ENCODE data around the gene ADAT2.

ADAT2 gene

DNA sequence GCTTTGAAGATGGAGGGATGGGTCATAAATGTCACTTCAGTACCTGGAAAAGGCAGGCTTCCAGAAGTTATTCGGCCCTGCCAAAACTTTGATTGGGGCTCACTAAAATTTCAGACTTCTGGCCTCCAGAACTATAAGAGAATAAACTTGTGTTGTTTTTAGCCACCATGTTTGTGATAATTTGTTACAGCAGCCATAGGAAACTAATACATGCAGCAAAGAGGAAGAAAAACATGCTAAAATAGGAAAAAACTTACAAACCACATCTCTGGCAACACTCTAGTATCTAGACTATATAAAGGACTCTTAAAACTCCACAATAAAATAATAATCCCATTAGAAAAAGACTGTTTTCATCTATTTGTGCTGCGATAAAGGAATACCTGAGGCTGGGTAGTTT, 9.5 kb downstream of the ADAT2 start:
- no peak for DNase-seq

DNA sequence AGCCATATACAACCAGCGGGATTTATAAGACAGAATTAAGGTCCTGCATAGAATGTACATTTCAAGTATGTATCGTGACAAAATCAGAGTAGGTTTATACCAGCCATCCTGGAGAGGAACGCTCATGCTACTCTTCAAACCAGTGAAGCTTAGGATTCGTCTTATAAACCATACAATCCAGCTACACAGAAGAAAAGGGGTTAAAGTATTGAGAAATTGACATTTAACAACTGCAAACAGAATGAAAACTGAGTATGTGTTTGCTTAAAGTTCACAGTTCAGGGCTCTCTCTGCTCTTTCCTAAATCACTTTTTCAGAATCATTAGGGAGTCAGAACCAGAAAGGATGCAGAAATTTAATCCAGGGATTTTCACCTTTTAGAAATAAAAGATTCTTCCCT, 17.9 kb downstream of the ADAT2 start:
- no peak for DNase-seq

DNA sequence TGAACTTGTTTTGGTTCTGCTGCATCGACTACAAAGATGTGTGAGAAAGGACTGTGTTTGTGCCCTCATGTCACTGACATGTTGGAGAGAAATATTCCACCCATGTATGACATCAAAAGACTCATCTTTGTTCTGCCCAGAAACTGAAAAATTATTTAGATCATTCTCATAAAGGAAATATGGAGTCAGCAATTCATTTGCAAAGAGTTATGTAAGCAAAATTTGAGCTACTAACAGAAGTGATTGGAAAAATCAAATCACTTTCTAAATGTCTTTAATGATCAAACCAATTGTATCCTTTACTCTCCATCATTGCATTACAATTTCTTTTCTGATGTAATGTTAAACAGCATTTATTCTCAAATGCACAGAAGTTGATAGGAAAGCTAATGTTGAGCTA, 19.3 kb downstream of the ADAT2 start:
- no peak for DNase-seq

DNA sequence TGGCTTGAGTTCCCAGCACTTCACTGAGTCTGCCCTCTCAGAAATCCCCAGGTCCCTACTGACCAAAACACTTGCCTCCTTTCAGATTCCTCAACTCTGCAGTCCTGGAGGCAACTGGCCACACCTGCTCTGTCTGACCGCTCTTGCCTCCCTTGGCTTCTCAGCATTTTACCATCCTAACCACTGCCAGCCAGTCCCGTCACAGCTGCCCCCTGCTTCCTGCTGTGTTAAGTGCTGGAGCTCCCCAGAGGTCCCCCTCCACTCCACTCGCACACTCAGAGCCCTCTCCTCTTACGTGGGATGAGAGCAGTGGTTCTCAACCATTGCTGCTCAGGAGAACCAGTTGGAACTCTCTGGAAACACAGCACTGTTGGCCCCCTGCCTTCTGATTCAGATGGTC, 20.5 kb downstream of the ADAT2 start:
- no peak for DNase-seq

DNA sequence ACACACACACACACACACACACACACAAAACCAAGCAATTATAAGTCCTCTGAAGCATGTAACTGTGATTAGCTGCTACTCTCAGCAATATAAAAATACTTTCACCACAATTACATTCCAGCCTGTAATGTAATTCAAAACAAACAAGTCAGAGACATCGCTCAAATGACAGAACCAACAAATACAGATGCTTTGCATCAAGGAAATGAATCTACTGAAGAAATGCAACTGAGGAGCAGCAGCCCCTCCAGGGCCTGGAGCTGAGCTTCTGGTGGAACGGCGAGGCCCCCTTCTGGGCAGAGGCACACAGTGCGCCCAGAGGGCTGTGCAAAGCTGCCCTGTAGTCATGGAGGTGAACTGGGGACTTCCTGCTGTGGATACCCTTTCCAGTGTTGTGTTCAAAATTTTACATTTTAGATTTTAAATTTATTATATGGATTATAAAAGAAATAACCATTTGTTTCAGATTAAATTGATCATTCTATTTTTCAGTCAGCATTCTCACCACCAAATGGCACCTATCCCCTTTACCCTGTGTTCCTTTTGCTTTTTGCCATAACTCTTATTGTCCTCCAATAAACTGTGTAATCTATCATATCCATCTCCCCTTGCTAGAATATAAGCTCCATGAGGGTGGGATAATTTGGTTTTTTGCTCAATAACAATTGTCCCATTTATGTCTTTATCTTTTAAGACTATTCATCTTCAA, 23.2 kb downstream of the ADAT2 start:
- DNase-seq: peak; percentile 39

DNA sequence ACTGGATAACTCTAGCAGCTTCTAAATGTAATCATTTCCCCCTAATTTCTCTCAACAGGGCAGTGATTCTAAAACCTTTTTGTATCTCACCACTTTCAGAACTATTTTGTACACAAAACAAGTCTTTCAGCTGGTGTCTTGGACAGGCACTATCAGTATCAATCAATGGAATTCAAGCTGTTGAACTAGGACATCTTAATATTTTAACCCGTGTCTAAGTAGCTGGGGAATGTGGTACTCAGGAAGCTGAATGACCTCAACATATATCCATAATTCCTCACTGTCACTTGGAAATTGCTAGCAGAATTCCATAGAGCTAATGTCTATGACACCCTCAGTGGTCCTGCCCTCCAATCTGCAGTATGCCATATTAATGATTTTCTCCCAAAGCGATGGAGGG, 24.5 kb downstream of the ADAT2 start:
- no peak for DNase-seq

DNA sequence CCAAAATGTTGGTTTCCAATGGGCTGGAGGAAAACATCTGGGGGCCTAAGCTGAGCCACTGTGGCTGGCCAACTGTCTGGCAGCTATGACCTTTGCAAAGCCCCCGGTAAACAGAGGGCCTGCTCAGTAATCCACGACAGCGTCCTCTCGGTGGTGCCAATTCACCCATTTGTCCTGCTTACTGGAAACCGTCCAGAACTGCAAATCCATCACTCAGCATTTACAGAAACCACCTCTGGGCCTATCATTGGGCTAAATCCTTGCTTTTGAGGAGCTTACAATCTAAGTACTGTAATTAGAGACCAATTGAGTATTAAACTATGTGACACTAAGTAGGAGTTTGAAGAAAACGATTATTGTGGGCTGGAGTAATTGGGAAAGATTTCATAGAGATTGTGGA, 31.0 kb downstream of the ADAT2 start:
- no peak for DNase-seq

DNA sequence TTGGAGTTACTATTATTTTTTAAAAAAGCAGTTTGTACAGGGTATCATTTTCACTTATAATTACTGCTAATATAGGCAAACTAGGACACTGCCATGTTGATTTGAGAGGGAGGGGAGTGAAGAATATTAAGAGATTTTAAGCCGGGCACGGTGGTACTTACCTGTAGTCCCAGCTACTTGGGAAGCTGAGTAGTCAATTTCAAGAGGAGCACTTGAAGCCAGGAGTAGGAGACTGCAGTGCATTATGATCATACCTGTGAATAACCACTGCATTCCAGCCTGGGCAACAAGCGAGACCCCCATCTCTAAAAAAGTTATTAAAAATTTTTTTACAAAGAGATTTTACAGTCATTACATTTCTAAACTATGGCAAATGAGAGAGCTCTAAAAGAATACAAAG, 35.7 kb downstream of the ADAT2 start:
- DNase-seq: no peak

DNA sequence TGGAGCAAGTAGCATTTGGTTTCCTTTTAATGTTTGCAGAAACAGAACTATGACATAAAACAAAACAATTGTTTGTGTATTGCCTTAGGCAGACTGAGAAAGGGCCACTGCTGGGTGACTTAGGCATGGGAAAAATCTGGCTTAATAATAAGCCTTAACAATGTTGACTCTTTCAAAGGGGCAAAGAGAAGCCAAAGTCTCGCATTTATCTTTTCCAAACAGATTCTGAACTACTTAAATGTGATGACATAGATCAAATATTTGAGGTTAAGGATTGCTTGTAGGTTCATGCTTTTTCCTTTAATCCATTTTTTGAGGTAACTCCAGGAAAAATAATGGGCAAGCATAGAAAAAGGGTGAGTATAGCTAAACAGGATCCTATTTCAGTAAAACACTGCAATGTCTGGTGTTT, 39.6 kb downstream of the ADAT2 start:
- DNase-seq: no peak

DNA sequence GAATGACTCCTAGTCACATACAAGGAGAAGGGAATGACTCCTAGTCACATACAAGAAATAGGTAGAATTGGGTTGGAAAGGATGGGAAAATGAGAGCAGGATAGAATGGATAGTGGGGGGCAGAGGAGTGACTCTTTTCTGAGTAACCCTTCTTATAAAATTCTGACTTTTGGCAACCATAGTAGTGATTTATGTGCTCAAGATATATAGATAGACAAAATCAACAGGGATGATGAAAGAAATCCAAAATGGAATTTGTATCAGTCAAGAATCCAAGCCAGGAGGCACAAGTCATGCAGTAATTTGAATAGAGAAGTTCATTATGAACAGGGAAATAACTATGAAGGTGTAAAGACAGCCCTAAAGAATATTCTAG, 41.7 kb downstream of the ADAT2 start:
- no peak for DNase-seq

DNA sequence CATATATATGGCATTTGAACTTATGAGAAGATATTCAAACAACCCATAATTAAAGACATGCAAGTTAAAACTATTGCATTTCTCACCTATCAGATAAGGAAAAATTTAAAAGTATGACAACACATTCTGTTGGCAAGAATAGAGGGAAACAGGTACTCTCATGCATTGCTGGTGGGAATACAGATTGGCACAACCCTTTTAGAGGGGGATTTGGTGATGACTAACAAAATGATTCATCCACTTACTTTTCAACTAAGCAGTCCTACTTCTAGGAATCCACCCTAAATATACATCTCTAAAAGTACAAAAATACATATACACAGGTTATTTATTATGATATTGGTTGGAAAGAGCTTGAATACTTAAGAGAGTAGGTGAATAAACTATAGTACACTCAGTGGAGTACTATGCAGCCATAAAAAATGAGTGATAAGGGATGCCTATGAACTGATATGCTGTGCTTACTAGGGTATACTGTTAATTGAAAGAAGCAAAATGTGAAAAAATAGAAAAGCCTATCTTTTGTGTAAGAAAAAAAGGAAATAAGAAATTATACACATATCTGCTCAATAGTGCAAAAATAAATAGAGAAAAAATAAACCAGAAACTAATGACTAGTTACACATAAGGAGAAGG, 42.2 kb downstream of the ADAT2 start:
- DNase-seq: no peak

DNA sequence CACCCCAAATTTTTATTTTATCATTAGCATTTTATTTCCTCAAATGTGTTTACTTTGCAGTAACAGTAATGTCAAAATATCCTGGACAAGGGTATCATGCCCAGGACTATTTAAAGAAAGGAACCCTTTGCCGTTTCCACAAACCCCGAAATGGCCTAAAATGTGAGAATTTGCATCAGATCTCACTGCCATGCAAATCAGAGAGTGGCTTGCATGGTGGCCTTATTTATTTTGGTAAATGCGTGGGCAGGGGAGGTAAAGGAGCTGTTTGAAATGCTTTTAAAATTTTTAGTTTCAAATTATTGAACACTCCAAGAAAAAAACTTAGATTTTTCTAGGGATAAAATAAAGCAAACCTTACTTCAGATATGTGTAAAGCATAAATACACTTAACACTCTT, 43.8 kb downstream of the ADAT2 start:
- DNase-seq: no peak

DNA sequence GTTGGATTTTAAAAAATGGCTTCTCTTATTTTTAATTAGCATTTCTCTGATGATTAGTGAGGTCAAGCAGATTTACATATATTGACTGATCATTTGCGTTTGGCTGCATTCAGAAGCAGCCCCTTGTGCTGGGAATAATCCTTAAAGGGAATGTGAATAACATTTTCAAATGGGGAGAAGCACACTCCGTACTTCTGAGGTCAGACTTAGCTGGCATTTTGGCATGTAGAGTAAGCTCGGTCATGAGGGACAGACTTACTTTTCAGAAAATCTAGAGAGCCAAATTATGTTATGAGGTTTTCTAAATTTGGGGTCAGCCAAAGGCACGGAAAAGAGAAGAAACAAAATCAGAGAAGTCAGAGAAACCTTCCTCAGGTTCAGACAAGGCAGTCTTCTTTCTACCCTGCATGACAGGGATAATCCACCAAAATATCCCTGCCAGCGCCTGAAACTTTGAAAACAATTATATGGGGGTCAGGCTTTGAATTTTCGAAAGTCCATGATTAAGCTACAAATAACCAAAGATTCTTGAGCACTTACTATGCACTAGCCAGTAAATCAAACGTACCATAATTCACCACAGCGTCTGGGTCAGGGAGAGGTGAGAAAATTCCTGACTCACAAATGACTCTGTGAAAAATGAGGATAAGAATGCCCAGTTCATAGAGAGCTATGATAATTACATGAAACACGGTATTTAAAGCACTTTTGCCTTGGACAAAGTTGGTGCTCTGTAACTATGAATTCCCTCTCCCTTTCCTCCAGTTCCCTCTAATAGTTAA, 44.9 kb downstream of the ADAT2 start:
- DNase-seq: no peak

DNA sequence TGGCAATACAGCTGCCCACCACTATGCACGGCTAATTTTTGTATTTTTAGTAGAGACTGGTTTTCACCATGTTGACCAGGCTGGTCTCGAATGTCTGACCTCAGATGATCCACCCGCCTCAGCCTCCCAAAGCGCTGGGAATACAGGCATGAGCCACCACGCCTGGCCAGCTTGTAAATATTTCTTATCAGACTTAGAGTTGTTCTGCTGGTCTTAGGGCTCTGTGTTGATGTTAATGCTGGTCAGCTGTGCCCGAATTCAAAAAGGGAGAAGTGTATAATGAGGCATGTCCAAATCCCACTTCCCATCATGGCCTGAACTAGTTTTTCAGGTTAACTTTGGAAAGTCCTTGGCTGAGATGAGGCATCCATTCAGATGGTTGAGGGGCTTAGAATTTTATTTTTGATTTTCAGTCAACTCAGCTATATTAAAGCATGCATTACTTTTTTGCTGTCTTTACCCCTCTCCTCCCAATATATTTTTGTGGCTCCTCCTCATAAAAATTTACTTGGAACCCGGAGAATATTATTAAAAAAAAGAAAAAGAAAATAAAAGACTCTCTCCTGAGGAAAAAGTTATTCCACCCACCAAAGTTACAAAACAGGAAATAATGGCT, 47.7 kb downstream of the ADAT2 start:
- DNase-seq: no peak

DNA sequence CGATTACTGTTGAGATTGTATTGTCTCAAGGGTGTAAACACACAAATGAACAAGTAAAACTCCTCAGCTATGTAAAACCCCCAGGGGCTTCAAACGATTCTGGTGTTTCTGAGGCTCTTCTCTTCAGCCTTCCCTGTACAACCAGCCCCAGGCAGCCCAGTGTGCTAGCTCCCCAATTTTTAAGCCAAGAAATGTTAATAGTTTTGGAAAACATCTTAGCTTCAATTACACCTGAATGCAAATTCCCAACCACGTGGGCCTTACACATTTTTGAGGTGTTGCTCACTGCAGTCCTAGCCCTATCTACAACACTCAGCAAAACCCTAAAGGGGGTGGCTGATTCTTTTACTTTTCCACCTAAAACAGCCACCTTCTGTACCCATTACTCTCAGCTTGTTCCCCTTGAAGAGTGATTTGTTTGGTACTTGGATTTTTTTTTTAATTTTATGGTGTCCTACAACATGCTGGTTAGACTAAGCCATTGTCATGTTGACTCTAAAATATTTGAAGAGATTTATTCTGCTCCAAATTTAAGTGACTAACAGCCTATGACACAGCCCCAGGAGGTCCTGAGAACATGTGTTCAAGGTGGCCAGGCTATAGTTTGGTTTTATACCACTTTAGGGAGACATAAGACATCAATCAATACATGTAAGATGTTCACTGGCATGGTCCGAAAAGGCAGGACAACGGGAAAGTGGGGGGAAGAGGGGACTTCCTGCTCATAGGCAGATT, 48.7 kb downstream of the ADAT2 start:
- DNase-seq: no peak

DNA sequence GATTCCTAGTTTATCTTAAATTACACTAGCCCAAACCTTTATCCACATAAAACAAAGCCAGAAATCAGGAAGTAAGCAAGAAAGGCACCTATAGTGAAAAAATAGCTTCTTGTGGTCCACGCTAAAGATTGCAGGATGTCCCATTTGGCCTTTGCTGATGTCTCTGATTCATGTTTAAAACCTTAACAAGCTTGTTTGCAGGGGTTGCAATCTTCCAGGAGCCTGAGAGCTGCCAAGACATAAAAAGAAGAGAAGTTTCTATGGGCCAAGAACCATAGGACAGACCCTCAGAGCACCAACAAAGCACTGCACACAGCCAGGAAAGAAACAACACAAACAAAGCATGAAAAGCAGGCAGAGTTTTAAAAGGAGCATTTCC, 49.4 kb downstream of the ADAT2 start:
- no peak for DNase-seq

DNA sequence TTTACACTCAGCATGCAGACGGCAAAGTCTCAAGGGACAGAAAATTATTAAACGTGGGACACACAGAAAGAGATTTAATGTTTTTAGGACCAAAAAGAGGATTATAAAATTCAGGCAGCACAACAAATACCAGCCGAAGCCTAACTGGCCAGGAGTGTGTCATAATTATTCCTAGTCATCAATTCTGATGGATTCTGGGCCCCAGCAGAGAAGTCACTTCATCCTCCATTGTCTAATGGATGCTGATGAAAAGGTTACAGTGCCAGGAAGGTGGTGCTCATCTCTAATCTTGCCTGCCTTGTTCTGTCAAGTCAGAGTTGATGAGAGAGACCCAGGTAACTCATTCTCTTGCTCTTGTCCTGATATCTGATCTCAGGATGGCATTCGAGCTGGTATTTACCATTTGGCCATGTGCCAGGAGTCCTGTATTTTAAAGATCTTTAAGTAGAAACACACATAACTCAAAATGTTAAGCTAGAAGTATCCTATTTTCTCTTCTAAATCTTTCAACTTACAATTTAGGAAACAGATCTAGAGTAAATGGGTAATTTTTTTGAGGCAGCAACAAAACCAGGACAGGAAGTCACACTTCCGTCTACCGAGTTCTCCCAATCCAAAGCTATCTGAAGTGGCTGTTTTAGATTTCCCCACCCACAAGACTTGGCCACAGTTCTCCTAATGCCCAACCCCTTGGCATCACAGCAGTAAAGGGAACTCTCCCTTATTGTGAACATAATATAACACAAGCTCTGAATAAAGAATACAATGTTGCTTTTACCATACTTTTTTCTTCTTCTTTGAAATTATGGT, 50.0 kb downstream of the ADAT2 start:
- no peak for DNase-seq

DNA sequence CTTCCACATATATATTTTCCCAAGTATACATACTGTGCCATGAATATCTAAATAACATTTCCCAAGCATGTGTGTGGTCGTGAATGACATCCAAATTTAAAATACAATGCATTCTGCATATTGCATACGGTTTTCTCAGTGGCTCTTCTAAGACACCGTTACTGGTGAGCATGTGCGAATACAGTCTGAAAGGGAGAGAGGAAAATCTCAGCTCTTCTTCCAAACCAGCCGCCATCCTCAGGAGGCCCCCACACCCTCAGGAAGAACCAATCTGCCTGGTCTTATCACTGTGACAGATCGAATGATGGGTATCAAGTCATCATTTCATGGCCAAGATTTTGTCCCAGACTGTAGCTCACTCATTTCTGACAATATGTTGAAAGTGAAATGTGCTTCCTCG, 50.7 kb downstream of the ADAT2 start:
- no peak for DNase-seq

DNA sequence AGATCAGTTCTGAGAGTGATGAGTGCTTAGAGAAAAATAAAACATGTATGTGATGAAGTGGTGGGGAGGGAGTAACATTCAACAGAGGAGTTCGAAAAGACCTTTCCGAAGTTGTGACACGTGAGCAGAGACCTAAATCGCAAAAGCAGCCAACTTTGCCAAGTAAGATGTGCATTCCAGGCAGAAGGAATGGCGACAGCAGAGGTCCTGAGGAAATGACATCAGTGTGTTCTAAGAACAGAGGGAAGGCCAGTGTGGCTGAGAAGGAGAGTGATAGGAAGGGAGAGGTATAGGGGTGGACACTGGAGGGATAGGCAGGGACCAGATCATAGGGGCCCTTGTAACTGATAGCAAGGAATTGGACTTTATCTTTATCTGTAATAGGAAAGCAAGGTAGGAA, 51.3 kb downstream of the ADAT2 start:
- DNase-seq: no peak

DNA sequence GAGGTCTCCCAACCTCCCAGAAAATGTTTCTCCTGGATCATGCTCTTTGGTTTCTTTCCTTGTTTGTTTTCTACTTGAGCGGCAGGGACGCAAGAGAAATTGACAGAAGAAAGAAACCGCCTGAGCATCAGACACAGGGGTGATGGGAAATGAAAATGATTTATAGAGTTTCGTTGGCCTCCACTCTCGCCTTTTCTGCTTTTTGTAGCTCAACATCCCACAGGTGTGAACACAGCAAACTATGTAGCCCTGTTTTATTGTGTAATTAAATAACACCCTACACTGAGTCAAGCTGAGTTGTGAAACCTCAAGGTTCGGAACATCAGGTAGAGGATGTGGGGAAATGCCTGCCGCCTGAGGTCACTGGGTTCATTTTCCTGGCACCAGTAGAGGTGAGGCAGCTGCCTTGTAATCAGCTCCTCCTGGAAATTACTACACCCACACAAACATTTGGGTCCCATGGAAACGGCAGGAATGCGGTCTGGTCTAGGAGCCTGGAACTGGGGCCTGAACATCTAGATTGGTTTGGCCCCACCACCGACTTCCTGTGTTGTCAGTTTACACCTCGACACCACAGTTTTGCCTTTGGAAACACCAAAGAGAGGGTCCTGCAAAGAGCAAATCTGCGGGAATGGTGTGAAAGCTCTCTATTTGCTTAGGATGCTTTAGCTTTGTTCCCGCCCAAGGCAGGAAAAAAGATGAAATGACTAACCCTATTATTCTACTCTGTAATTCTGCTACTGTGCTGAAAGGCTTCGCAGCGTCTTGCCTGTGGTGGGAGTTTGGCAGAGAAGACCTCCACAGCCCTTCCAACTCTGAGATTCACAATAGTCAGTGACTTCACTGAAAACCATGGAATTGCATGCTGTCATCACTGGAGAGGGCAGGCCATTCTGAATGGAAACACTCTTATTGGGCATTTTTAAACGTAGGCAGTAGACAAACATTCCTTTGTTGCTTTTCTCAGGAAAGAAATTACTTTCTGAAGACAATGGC, 53.0 kb downstream of the ADAT2 start:
- peak; percentile 62 for DNase-seq
